Spleen (tissue), 7 donors: ENCODE measurements around the gene C2orf76.

Source experiments
- CTCF ChIP-seq, 11 experiments: fragments of 200-600 bp in 7 of 11; fragments of 450-650 bp in 4 of 11; sonication (generic) in 4 of 11; IDR thresholded peaks in 8 of 11; conservative IDR thresholded peaks in 3 of 11; 1 replicate in 7 of 11; 2 replicates in 4 of 11; pipeline versions ENCODE4 v1.4.0 to v1.8.0; 2016 to 2021; ENCODE audit warnings: antibody characterized with exemption in 11 of 11, inconsistent platforms in 4 of 11, mild to moderate bottlenecking in 1 of 11
- POLR2A ChIP-seq, 3 donors: fragments of 450-650 bp; IDR thresholded peaks; one replicate each; pipeline ENCODE4 v1.5.1; 2017; ENCODE audit warnings: antibody characterized with exemption in 3 of 3, mild to moderate bottlenecking in 1 of 3
- POLR2AphosphoS5 ChIP-seq, 3 donors: sonication (generic); formaldehyde crosslinking; IDR thresholded peaks; one replicate each; pipeline ENCODE4 v1.5.1; 2017; ENCODE audit warnings: antibody characterized with exemption in 3 of 3
- donor health status: DM: no; HTN: no; CAD: no; lungs with moderate emphysema.
- donor health status: DM: no; HTN: no; CAD: no.
- donor health status: DM: no; HTN: no; CAD: no.

- TF ChIP-seq CTCF (IDR thresholded peaks at IDR 0.05 in 8 of 11, conservative IDR thresholded peaks at IDR 0.05 in 3 of 11) (no peak), POLR2AphosphoS5 (IDR thresholded peaks at IDR 0.05) (no peak), POLR2A (IDR thresholded peaks at IDR 0.05) (no peak)
Measured at GRCh38 chr2:119286661-119287060, 80.0 kb downstream of the C2orf76 start.
